GM19324 (cell line): ENCODE measurements around the gene CCDC71L.
"Not testable (repeated sequence)": the region's sequence is repeated elsewhere in the genome, so short reads cannot be mapped to it uniquely, and the experiment has no call there.

Experiments
- ATAC-seq: cut with Tn5 transposase; IDR thresholded peaks from one replicate; pipeline ENCODE4 v1.9.1; 2021; ENCODE audit warnings: mild to moderate bottlenecking, moderate library complexity; ENCODE audit not compliant: unreplicated experiment, low FRiP score

CCDC71L gene

DNA sequence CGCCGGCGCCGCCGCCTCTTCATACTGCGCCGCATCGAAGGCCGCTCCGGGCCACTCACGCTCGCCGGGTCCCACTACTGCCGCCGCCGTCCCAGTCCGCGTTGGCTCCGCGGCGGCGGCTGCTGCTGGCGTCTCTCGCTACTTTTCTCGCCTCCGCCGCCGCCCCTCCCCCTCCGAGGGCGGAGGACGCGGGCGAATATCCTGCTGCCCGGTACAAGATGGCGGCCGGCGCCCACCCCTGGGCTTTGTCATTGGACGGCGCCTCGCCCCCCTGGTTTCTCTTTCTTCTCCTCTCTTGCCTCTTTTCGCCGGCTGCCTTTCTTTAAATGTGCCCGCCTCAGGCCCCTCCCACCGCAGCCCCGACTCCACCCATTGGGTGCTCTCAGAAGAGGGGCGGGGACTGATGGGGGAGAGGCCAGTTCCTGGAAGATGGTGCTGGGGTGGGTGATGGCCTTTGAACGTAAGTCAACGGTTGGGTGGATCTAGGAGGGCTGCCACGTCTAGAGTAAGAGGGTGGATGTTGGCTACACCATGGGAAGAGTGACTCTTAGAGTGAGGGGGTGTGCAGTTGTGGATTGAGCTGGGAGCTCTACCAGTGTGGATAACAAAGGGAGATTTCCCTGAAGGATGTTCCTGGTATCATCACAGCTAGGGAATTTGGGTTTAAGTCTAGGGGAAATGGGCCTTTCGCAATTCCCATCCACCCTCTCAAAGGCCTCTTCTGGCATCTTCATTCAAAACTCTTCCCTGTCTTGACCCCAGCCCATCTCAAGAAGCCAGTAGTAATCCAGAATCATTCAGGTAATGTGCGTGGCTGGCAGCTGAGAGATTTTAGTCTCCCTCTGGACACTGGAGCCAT lies at the start of gene CCDC71L:
TSS of gene CCDC71L (minus strand) at position 297 of the 859 bp plus-strand sequence. CDS start at position 35, 262 bp downstream.
- ATAC-seq = peak; percentile 88

DNA sequence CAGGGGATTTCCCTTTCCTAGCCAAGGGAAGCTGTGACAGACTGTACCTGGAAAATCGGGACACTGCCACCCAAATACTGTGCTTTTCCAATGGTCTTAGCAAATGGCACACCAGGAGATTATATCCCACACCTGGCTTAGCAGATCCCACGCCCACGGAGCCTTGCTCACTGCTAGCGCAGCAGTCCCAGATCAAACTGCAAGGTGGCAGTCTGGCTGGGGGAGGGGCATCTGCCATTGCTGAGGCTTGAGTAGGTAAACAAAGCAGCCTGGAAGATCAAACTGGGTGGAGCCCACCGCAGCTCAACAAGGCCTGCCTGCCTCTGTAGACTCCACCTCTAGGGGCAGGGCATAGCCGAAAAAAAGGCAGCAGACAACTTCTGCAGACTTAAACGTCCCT lies 48.6 kb upstream of the CCDC71L start:
- ATAC-seq = not testable (repeated sequence)

DNA sequence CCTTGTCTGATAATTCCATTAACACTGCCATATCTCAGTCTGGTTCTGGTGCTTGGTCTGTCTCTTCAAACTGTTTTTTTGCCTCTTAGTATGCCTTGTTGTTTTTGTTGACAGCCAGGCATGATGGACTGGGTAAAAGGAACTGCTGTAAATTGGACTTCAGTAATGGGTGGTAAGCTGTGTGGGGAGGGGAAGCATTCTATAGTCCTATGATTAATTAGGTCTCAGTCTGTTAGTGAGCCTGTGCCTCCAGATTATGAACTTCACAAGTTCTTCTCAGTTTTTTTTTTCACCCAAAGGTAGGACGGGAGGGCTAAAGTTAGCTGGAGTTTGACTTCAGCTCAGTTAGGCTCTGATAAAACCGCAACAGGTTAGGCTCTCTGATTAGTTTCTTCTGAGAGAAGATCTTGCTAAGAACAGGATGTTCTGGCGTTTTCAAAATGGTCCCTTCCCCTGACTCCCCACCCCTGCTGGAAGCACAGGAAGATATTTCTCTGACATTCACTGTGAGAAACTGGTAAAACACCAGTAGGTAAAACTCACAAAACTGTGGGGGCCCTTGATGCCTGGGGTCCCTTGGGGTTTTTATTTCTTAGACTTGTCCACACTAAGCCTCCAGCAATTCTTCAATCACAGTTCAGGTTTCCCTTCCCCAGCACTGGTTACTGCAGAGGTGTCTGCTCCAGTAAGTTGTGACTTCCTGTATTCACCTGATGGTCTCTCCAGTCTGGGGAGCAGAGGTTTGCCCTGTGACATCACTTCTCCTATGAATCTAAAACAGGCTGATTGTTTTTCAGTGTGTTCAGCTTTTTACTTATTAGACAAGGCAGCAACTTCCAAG lies 43.3 kb upstream of the CCDC71L start:
- no peak for ATAC-seq

DNA sequence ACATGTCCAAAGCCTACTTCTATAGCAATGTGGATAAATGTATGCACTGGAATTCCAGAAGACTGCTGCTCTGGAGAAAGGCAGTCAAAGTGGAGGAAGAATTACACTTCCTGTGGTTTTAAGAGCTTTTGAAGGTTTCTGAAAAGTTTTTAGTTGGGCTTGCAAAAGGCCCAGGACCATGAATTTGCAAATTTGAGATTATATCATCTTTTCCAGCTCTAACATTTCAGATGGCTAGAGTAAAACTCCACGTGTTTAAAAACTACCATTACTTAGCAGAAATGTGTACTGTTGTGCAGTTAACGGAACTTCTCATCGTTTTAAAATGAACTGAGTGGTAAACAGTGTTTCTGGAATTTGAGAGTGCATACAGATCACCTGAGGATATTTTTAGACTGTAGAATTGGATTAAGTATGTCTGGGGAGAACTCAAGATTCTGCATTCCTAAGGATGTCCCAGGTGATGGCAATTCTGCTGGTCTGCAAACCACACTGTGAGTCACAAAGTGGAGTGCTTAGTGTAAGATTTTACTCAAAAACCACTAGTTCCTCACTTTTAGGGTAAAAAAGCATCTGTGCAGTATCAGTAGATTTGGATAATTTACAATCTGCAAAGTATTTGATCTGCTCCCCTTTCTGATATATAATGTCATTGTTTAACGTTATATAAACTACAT lies 32.9 kb upstream of the CCDC71L start:
- ATAC-seq = no peak

DNA sequence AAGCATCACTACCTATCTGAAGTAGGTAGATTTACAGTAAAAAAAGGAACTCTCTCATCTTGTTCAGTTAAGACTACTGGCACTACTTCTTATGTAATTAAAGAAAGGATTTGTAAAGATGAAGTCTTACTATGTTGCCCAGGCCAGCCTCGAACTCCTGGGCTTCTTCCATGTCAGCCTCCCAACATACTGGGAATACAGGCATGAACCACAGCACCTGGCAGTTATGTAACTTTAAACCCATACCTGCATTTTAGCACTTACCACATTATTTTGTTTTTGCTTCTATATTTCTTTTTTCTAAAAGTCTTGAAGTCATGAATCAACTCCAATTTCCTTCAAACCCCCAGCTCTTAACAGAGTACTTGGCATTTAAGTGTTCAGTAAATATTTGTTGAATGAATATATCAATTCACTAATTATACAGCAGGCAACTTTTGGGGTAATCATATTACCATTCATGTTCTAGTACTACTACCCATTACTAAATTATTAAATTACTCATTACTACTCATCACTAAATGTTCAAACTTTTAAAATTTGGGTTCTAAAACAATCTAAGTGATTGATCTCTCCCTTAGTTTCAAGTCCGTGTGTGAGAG lies 31.6 kb upstream of the CCDC71L start:
- no peak for ATAC-seq

DNA sequence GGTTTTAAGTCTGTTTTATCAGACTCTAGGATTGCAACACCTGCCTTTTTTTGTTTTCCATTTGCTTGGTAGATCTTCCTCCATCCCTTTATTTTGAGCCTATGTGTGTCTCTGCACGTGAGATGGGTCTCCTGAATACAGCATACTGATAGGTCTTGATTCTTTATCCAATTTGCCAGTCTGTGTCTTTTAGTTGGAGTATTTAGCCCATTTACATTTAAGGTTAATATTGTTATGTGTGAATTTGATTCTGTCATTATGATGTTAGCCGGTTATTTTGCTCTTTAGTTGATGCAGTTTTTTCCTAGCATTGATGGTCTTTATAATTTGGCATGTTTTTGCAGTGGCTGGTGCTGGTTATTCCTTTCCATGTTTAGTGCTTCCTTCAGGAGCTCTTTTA lies 27.2 kb upstream of the CCDC71L start:
- not testable (repeated sequence) for ATAC-seq

DNA sequence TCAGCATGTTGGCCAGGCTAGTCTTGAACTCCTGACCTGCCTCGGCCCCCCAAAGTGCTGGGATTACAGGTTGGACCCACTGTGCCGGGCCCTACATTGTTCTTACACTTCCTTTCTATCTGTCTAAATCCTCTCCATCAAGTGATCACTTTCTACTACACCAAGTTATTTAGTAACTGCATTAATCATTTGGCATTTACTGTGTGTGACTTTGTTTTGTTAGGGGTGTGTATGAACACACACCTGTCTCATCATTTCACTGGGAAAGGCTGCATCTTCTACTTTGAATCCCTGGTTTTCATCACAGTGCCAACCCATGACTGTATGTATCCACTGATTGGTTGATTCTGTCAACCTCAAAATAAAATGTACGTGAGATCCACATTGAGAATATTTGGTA lies 23.0 kb upstream of the CCDC71L start:
- ATAC-seq = no peak

DNA sequence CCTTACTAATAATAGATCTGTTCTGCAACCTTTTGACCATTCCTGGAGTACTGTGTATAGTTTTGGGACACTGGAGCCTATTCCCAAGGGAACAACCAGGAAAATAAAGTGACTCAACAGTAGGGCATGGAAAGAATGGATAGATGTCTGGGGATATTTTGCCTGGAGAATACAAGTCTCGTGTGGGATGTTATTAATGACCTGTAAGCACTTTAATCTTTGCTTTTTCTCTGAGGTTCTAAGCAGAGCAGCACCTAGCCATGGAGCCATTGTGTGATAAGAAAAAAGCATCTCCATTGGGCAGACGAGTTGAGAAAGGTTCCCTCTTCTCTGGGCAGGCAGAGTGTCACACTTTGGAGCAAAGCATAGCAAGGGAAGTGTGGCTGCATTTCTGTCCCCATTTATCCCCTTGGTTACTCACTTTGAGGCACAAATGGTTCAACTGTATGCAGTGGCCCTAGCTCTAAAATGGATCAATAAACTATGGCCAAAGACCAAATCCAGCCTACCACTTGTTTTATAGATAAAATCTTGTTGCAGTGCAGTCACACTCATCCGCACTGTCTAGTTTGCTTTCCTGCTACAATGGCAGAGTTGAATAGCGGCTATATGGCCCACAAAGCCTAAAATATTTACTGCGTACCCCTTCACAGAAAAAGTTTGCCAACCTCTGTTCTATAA lies 21.0 kb upstream of the CCDC71L start:
- ATAC-seq = no peak

DNA sequence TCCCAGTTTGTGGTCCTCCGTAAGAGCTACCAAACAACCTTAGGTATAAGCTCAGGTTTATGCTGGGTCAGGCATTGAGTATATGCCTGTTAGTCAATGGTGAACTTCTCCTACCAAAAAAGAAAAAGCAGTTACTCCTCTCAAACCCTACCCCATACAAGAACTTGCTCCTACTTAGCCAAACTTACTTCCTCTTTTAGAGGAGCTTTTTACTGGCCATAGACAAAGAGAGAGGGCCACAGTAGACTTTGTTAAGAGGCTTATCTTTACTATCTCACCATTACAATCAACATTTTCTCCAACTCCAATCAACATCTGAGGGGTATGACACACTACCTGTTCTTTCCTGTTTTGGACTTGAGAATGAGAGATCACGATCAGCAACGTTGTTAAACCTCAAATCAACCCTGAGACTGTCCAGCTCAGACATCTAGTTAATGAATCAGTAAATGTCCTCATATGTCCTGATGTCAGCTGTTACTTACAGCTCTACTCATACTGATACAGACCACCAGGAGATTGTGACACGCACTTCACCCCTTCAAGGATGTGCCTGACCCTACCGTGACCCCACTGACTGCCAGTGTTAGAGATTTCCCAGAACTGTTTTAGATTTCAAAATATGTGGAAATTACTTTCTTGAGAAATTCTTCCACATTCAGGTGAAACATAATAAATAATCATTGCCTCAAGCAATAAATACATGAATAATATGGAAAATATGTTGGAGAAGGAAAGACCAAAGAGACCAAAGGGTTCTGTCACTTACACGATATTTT lies 18.4 kb upstream of the CCDC71L start:
- ATAC-seq = no peak

DNA sequence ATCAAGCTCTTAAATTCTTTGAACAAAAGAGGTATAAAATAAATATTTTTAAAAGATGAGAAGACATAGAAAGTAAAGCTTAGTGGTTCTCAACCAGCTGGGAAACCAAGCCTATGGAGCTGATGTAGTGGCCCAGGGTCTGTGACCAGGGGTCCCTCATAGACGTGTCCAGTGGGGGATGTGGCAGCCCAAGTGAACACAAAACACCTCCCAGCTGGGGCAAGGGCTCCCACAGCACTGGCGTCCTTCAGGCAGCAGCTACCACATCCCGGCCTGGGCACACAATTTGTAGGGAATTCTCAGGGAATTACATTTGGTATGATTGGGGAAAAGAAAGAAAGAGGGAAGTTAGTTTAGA lies 17.8 kb upstream of the CCDC71L start:
- no peak for ATAC-seq

DNA sequence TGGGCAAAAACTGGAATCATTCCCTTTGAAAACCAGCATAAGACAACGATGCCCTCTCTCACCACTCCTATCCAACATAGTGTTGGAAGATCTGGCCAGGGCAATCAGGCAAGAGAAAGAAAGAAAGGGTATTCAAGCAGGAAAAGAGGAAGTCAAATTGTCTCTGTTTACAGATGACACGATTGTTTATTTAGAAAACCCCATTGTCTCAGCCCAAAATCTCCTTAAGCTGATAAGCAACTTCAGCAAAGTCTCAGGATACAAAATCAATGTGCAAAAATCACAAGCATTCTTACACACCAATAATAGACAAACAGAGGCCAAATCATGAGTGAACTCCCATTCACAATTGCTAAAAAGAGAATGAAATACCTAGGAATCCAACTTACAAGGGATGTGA lies 15.5 kb upstream of the CCDC71L start:
- not testable (repeated sequence) for ATAC-seq

DNA sequence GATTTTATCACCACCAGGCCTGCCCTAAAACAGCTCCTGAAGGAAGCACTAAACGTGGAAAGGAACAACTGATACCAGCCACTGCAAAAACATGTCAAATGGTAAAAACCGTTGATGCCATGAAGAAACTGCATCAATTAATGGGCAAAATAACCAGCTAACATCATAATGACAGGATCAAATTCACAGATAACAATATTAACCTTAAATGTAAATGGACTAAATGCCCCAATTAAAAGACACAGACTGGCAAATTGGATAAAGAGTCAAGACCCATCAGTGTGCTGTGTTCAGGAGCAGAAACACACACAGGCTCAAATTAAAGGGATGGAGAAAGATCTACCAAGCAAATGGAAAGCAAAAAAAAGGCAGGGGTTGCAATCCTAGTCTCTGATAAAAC lies 12.7 kb upstream of the CCDC71L start:
- ATAC-seq = not testable (repeated sequence)

DNA sequence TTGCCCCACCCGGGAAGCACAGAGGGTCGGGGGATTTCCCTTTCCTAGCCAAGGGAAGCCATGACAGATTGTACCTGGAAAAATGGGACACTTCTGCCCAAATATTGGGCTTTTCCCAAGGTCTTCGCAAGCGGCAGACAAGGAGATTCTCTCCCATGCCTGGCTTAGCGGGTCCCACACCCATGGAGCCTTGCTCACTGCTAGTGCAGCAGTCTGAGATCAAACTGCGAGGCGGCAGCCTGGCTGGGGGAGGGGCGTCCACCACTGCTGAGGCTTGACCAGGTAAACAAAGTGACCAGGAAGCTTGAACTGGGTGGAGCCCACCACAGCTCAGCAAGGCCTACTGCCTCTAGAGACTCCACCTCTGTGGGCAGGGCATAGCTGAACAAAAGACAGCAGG lies 11.0 kb upstream of the CCDC71L start:
- not testable (repeated sequence) for ATAC-seq

DNA sequence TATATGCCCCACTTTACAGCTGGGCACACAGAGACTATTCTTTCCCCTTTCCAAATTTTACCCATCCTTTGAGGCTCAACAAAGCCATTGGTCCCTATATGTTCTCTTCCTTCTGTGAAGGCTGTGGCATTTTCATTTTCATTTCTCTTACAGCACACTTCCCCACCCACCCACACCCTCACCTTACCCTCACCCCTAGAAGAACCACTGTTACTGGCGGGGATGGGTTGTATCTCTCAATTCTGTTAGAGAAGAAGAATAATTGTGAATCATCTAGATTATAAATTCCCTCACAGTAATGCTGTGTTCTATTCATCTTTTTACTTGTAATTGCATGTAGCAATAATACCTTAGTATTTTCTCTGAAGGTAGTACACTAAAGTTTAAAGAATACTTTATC lies 10.2 kb upstream of the CCDC71L start:
- no peak for ATAC-seq

DNA sequence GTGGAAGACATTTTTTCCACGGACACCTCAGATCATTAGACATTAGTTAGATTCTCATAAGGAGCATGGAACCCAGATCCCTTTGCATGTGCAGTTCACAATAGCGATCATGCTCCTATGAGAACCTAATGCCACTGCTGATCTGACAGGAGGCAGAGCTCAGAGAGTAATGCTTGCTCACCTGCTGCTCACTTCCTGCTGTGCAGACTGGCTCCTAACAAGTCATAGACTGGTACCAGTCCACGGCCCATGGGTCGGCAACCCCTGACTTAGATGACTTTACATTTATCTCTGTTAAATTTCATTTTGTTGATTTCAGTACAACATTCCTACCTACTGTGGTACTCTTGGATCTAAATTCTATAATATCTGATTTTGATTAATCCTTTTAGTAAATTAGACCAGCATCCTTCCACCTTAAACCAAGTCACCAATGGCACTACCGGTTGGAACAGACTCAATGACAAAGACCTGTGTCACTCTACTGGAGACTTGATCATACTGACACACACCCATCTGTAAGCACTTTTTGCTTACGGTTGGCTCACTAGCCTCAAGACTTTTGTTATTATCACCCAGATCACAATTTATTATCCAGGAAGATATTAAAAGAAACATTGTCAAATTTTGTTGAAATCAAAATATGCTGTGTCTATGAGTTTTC lies 8.0 kb upstream of the CCDC71L start:
- no peak for ATAC-seq

DNA sequence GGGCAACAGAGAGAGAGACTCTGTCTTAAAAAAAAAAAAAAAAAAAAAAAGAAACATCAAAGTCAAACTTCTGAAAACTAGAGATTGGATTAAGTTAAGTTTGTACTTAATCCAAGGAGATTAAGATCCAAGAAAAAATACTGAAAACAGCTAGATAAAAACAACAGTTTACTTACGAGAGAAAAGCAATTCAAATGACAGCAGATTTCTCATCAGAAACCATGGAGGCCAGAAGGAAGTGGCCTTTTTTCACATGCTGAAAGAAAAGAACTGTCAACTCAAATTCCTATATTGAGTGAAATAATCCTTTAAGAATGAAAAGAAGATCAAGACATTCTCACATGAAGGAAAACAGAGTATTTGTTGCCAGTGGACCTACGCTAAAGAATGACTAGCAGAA lies 5.4 kb upstream of the CCDC71L start:
- ATAC-seq = no peak

DNA sequence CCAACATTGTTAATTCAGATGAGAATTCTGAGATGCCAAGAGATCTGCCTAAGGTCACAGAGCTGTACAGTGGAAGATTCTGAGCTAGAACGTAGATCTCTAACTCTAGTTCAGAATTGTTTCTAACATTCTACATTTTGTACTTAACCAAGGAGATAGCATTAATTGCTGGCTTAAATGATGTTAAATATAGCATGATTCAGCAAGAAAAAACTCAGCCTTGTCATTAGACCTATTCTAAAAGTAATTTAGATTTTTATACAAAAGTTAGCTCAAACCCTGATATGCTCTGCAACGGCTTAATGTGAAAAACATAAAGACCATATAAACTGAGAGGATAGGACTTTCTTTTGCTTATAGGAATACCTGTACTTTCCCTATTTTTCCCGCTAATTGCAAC lies 3.4 kb upstream of the CCDC71L start:
- ATAC-seq = no peak

DNA sequence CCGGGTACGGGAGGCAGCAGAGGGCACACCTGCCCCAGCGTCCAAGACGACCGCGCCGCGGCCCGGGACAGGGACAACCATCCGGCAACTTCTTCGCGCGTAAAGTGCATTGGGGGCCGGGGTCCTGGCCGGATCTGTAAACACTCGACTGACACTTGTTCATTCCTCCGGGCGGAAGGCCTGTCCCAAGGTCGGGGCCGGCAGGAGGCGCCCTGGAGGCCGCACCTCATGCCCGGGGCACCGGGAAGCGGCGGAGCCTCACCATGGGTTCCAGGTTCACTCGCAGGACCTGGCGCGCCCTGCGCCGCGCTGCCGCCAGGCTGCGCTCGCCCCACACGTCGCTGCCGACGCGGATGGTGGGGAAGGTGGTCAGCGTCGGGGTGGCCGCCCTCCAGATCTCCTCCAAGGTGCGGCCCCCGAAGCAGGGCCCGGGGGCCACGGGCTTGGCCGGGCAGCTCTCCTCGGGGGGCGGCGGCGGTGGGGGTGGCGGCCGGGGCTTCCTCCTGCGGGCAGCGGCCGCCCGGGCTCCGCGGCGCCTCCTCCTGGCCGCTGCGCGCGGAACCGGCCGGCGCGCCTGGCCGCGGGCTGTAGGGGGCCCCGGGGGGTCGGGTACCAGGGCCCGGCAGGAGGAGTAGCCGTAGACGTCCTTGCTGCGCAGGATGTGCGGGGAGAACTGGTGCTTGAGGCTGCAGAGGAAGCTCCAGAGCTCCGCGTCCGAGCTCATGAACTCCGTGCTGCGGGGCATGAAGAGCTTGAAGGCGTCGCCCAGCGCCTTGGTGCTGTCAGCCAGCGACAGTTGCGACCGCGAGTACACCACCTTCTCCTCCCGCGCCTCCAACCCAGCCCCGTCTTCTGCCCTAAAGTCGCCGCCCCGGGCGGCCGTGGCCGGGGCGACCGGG lies 746 bp downstream of the CCDC71L start:
- ATAC-seq = peak; percentile 63
